GM23248 (cell line): ENCODE data around the gene YPEL1.

Source experiments
- EZH2 ChIP-seq: fragments of 200-600 bp; sonication (generic); IDR thresholded peaks from 2 replicates; pipeline ENCODE4 v1.6.1; 2018; ENCODE audit warnings: antibody characterized with exemption, mild to moderate bottlenecking; ENCODE audit not compliant: insufficient read depth, poor library complexity, severe bottlenecking
- EZH2phosphoT487 ChIP-seq: fragments of 200-600 bp; sonication (generic); IDR thresholded peaks from 2 replicates; pipeline ENCODE4 v1.6.1; 2018; ENCODE audit warnings: antibody characterized with exemption, moderate library complexity, mild to moderate bottlenecking, low read depth; ENCODE audit not compliant: insufficient read depth

- TF ChIP-seq EZH2phosphoT487 (no peak), EZH2 (no peak)
Observed at GRCh38 chr22:21708960-21709359, 26.6 kb downstream of the YPEL1 start.
